HepG2 (cell line): ENCODE results near the gene EPG5.

Experiments
- ADNP ChIP-seq: sonication (generic); formaldehyde crosslinking; IDR thresholded peaks from 2 replicates; pipeline ENCODE4 v1.4.0; 2020; ENCODE audit warnings: missing genetic modification reagents
- JUN ChIP-seq: sonication (generic); formaldehyde crosslinking; IDR thresholded peaks from 2 replicates; pipeline ENCODE4 v1.4.0; 2020; ENCODE audit warnings: mild to moderate bottlenecking, missing genetic modification reagents
- KLF13 ChIP-seq: sonication (generic); formaldehyde crosslinking; IDR thresholded peaks from 2 replicates; pipeline ENCODE4 v1.4.0; 2020; ENCODE audit warnings: mild to moderate bottlenecking, missing genetic modification reagents
- PCBP2 ChIP-seq: fragments of 200-400 bp; formaldehyde crosslinking; optimal IDR thresholded peaks from 2 replicates; pipeline ENCODE3; 2018; ENCODE audit warnings: low read length, low read depth; ENCODE audit not compliant: poor library complexity, severe bottlenecking
- SIN3A ChIP-seq: IDR thresholded peaks from 2 replicates; pipeline ENCODE4 v1.6.1; 2011; ENCODE audit warnings: low read depth, mild to moderate bottlenecking, control low read depth, low read length, borderline replicate concordance
- TFAP4 ChIP-seq: sonication (generic); IDR thresholded peaks from 2 replicates; pipeline ENCODE4 v1.6.1; 2016; ENCODE audit warnings: low read depth, borderline replicate concordance
- TOE1 ChIP-seq: sonication (generic); formaldehyde crosslinking; IDR thresholded peaks from 2 replicates; pipeline ENCODE4 v1.4.0; 2020; ENCODE audit warnings: mild to moderate bottlenecking, missing genetic modification reagents
- ZBTB21 ChIP-seq: sonication (generic); formaldehyde crosslinking; IDR thresholded peaks from 2 replicates; pipeline ENCODE4 v1.4.0; 2020; ENCODE audit warnings: missing genetic modification reagents
- ZNF510 ChIP-seq: sonication (generic); formaldehyde crosslinking; IDR thresholded peaks from 2 replicates; pipeline ENCODE4 v1.4.0; 2020; ENCODE audit warnings: low read depth, mild to moderate bottlenecking, missing genetic modification reagents
- TF ChIP-seq, protein P1 (sequence below): sonication (generic); formaldehyde crosslinking; IDR thresholded peaks from 2 replicates; pipeline ENCODE4 v1.8.1; 2023; ENCODE audit warnings: mild to moderate bottlenecking, missing genetic modification reagents
- TF ChIP-seq, protein P2 (sequence below): sonication (generic); formaldehyde crosslinking; IDR thresholded peaks from 2 replicates; pipeline ENCODE4 v1.5.0; 2020; ENCODE audit warnings: mild to moderate bottlenecking, missing genetic modification reagents, moderate library complexity

DNA sequence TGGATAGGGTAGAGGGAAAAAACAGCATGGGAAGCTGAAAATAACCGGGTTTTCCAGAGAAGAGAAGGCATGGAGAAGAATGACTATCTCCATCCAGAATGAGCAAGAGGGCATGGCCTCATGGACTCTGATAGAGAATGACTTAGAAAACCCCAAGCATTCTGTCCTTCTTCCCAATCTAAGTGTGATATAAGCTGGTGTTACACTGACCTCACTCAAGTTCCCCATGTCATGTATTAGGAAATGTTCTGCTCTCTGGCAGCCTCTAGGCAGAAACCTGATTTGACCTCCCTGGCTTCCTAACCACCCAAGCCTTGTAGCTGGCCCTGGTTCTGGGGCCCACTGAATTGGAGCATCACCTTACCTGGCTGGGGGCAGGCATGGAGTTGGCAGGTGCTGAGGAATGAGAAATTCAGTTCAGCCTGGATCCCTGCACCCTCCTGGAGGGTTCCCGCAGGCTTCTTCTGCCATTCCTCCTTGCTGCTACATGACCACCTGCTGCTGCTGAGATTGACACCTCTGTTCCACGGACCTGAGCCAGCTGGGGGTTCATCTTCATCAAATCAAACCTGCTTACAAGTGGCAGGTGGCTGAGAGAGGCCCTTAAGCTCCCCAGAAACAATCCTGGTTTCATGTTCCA is 146.9 kb downstream of the EPG5 start:
- TF ChIP-seq, protein P1, sequence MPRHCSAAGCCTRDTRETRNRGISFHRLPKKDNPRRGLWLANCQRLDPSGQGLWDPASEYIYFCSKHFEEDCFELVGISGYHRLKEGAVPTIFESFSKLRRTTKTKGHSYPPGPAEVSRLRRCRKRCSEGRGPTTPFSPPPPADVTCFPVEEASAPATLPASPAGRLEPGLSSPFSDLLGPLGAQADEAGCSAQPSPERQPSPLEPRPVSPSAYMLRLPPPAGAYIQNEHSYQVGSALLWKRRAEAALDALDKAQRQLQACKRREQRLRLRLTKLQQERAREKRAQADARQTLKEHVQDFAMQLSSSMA (CRISPR knock-in tag) = no peak
- no peak for TF ChIP-seq KLF13 (CRISPR knock-in tag)
- TF ChIP-seq PCBP2 = no peak
- TF ChIP-seq, protein P2, sequence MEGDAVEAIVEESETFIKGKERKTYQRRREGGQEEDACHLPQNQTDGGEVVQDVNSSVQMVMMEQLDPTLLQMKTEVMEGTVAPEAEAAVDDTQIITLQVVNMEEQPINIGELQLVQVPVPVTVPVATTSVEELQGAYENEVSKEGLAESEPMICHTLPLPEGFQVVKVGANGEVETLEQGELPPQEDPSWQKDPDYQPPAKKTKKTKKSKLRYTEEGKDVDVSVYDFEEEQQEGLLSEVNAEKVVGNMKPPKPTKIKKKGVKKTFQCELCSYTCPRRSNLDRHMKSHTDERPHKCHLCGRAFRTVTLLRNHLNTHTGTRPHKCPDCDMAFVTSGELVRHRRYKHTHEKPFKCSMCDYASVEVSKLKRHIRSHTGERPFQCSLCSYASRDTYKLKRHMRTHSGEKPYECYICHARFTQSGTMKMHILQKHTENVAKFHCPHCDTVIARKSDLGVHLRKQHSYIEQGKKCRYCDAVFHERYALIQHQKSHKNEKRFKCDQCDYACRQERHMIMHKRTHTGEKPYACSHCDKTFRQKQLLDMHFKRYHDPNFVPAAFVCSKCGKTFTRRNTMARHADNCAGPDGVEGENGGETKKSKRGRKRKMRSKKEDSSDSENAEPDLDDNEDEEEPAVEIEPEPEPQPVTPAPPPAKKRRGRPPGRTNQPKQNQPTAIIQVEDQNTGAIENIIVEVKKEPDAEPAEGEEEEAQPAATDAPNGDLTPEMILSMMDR (CRISPR knock-in tag) = no peak
- TF ChIP-seq SIN3A = no peak
- TF ChIP-seq ZBTB21 = no peak
- no peak for TF ChIP-seq ZNF510 (CRISPR knock-in tag)
- no peak for TF ChIP-seq ADNP (CRISPR knock-in tag)
- no peak for TF ChIP-seq JUN
- TF ChIP-seq TFAP4 = no peak
- no peak for TF ChIP-seq TOE1 (CRISPR knock-in tag)
